ENCODE measurements around the gene TMEM272.

TMEM272 gene

GRCh38 chr13:51844862-51845573 is at the start of gene TMEM272:
Gene TMEM272 (minus strand): TSS chr13:51845177. CDS start chr13:51838530, 6,647 bp downstream.
- DNase-seq (ENCODE audit: low read depth in 2 of 2, low spot score in 1 of 2): peak in 1 of 2 donors; percentile 13

DNA sequence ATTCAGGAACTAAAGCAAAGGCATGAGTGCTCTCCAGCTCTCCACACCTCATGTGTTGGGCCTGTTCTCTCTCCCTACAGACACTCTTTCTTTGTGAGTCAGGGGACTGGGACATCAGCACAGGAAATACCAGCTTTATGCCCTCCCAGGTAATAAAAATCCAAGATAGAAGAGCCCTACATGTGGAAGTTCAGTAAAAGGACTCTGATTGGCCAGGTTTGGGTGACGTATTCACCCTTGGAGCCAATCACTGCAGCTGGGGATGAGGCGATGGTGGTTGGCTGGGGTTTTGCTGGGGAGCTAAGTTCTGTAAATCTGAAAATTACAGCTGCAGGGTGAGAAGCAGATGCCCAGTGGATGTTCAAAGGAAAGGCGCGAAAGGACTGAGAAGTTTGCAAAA is 49.3 kb upstream of the TMEM272 start:
- no peak for DNase-seq (ENCODE audit: low read depth in 2 of 2, low spot score in 1 of 2)

DNA sequence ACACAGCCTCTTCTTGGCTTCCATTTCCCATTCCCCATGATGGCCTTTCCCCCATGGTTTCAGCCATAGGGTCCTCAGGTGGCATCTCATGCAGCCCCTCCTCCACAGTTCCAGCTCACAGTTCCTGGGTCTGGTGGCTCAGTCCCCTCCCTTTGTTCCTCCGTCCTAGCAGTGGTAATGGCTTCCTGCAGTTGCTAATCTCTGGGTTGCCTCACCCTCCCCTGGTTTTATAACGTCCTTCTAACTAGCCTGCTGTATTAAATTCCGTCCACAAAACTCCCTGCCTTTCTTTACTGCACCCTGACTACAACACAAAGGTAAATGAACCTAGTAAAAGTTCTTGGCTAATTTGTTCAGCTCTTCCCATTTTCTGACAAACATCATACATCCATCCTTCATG is 47.7 kb upstream of the TMEM272 start:
- no peak for DNase-seq (ENCODE audit: low read depth in 2 of 2, low spot score in 1 of 2)

- DNase-seq (ENCODE audit: low read depth in 2 of 2, low spot score in 1 of 2): no peak
Measured at GRCh38 chr13:51887468-51887867, 42.5 kb upstream of the TMEM272 start.

DNA sequence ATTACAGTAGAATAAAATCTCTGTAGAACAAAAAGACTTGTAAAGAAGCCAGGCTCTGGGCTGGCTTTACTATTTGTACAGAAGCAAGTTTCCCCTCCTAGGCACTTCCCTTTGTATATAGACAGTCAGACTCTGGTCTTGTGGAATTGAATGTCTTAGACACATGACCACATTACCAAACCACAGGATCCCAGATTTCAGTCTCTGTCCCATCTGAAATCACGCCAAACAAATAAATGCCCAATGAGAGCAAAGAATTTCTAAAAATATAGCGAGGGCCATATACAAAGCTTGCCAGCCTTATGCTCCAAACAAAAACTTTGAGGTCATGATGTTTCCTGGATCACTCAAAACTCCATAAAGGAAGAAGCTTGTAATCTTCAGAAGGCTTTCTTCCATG is 40.7 kb upstream of the TMEM272 start:
- DNase-seq (ENCODE audit: low read depth in 2 of 2, low spot score in 1 of 2): no peak

DNA sequence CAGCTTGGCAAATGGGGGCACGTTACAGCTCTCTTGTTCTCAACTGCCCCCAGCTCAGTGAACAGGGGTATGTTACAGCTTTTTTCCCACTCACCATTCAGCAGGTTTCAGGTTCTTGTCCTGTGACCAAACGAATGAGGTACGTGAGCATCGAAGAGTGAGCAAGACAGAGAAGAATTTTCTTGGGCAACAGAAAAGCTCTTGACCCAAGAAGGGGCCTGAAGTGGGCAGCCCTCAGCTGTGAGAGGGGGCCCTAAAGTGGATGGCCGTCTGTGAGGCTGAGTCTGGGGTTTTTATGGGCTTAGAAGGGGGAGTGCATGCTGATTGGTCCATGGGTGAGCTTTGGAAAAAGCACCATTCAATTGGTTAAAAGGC is 38.2 kb upstream of the TMEM272 start:
- DNase-seq (ENCODE audit: low read depth in 2 of 2, low spot score in 1 of 2): no peak

- DNase-seq (ENCODE audit: low read depth in 2 of 2, low spot score in 1 of 2): no peak
Measured at GRCh38 chr13:51882570-51883225, 37.7 kb upstream of the TMEM272 start.

GRCh38 chr13:51881296-51881695 is 36.3 kb upstream of the TMEM272 start:
- no peak for DNase-seq (ENCODE audit: low read depth in 2 of 2, low spot score in 1 of 2)

GRCh38 chr13:51879133-51879532 is 34.2 kb upstream of the TMEM272 start:
- no peak for DNase-seq (ENCODE audit: low read depth in 2 of 2, low spot score in 1 of 2)

GRCh38 chr13:51874651-51875050 is 29.7 kb upstream of the TMEM272 start:
- no peak for DNase-seq (ENCODE audit: low read depth in 2 of 2, low spot score in 1 of 2)

DNA sequence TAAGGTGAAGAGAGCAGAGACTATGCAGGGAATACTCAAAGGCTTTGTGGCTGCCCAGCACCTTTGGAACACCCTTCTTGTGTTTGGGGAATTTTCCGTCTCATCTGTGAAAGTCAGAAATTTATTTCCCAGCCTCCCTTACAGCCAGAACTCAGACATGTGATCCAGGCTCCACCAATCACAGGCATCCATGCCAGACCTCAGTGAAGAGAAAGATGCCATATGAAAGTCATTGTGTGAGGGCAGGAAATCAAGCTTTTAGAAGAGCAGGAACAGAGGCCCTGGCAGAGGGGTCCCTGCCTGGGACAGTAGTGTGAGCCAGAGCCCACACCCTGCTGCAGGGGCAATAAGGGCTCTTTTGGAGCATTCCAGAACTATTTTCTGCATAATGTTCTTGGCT is 28.9 kb upstream of the TMEM272 start:
- DNase-seq (ENCODE audit: low read depth in 2 of 2, low spot score in 1 of 2): no peak

DNA sequence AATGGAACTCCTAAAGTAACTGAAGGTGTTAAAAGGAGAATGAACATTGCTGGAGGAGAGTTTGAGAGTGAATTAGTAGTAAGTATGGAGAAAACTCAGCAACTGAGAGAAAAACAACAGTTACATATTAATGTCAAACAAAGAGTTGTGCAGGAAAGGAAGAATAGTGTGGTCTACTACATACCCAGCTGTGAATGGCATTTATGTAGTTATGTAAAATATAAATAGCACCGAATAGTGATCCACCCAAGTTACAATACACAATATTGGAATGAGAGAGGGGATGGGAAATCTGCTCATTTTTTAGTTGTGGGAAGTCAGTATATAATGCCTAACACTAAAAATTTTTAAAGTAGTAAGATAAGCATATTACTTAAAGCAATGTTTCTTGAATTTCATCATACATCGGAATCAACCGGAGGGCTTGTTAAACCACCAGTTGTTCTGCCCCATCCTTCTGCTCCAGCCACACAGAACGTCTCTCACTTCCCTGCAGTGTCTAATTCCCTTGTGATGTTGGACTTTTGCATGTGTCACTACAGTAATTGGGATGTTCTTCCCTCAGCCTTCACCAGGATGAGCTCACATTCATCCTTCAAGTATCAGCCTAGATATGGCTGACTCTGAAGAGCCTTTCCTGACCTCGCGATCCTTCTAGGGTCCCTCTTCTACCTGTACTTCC is 28.3 kb upstream of the TMEM272 start:
- DNase-seq (ENCODE audit: low read depth in 2 of 2, low spot score in 1 of 2): no peak

DNA sequence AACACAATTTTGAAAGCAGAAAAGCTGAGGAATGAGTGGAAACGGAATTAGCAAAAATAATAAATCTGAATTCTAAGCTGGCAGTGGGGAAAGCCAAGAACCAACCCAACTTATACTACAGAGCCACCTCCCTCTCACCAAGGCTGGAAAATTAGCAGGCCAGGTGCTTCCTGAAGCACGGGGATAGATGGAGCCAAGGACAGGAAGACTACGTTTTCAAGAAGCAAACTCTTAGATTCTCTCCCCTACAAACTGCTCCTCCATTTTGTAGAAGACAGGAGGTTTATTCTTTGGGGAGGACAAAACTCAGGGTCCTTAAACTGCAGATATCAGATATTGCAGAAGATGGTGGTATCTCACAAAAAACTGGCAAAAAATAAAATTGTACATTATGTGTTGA is 25.6 kb upstream of the TMEM272 start:
- no peak for DNase-seq (ENCODE audit: low read depth in 2 of 2, low spot score in 1 of 2)

- DNase-seq (ENCODE audit: low read depth in 2 of 2, low spot score in 1 of 2): no peak
Measured at GRCh38 chr13:51869916-51870315, 24.9 kb upstream of the TMEM272 start.

DNA sequence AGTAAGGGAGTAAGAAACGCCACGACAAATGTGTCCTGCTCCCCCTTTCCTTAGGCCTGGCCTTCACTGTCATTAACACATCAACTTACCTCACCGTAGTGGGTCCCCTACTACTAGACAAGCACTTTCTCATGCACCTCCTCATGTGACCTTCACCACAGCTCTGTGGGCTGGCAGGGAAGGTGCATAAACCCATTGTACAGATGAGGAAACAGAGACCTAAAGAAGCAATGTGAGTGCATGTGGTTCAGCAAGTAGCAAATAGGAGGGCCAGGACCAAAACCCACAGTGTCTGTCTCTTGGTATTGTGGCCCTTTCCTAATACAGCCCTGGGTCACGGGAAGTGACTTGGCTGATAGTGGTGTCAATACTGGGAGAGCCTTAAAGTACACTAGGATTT is 22.1 kb upstream of the TMEM272 start:
- DNase-seq (ENCODE audit: low read depth in 2 of 2, low spot score in 1 of 2): no peak

- DNase-seq (ENCODE audit: low read depth in 2 of 2, low spot score in 1 of 2): no peak
Measured at GRCh38 chr13:51865838-51866237, 20.9 kb upstream of the TMEM272 start.

GRCh38 chr13:51862957-51863356 is 18.0 kb upstream of the TMEM272 start:
- no peak for DNase-seq (ENCODE audit: low read depth in 2 of 2, low spot score in 1 of 2)

DNA sequence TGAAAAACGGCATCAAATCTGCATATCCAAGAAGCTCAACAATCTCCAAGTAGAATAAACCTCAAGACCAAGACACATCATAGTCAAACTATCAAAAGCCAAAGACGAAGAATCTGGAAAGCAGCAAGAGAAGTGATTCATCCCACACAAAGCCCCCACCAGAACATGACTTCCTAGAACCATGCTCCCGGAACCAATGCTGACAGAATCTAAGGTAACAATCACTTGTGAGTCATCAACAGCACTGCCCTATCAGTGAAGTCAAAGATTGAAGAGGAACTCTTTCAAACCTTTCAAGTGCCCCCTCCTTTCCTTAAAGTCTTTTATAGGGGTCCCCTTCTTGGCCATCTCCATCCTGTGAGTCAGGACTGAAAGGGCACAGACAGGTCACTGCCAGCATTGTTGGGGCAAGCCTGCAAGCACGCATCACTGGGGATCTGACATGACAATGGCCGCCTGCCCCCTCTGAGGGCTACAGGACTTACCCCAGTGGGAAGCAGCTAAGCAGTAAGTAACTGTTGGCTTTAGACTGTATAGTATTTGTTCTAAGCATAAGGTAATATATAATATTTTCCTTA is 16.8 kb upstream of the TMEM272 start, which contains the start of gene CCDC70:
Gene CCDC70 (plus strand): TSS at position 247 of the 578 bp plus-strand sequence. CDS start 3,443 bp downstream, outside the sequence.
- no peak for DNase-seq (ENCODE audit: low read depth in 2 of 2, low spot score in 1 of 2)

- DNase-seq (ENCODE audit: low read depth in 2 of 2, low spot score in 1 of 2): no peak
Measured at GRCh38 chr13:51858433-51859247, 13.7 kb upstream of the TMEM272 start.

DNA sequence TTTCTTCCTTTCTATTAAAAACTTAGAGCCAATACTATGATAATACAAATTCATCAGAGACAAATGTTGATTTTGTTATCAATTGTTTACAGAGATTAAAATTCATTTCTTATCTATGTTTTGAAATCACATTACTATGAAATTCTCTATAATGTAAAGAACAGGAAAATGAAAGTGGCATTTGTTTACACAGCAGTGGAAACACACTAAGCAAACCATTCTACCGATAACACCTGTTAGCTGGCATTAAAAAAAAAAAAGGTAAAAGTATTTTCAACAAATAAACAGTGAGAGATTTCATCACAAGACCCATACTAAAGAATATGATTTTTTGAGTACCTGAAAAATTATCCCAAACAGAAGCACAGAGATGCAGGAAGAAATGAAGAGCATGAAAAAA is 12.0 kb upstream of the TMEM272 start:
- no peak for DNase-seq (ENCODE audit: low read depth in 2 of 2, low spot score in 1 of 2)
